Liver (tissue), 9 donors: ENCODE data around the gene ADAMTS6. TPM values are rescaled to one million over a fixed set of nuclear protein-coding genes. Genes with fewer than 3 reads are reported as not detected.

Experiments used
- DNase-seq: peaks from one replicate; pipeline ENCODE4 v3.0.0-alpha.2; 2017; ENCODE audit warnings: low spot score
- H3K27ac ChIP-seq, 2 donors: one replicate each; pipeline ENCODE4 v1.7.0; 2013; ENCODE audit warnings: inconsistent platforms in 2 of 2, low read length in 2 of 2, control low read depth in 1 of 2, low read depth in 1 of 2, mild to moderate bottlenecking in 1 of 2
- H3K27me3 ChIP-seq, 4 donors: one replicate each; pipeline versions ENCODE4 v1.6.1 to v1.7.0; 2013; ENCODE audit warnings: low read length in 3 of 4, inconsistent platforms in 1 of 4, mild to moderate bottlenecking in 1 of 4, moderate library complexity in 1 of 4; ENCODE audit not compliant: control insufficient read depth in 4 of 4, insufficient read depth in 4 of 4
- H3K36me3 ChIP-seq, 4 donors: one replicate each; pipeline versions ENCODE4 v1.6.1 to v1.7.0; 2013; ENCODE audit warnings: low read length in 3 of 4, mild to moderate bottlenecking in 3 of 4, low read depth in 1 of 4, moderate library complexity in 1 of 4; ENCODE audit not compliant: control insufficient read depth in 4 of 4, insufficient read depth in 3 of 4
- H3K4me1 ChIP-seq, 4 donors: one replicate each; pipeline versions ENCODE4 v1.6.1 to v1.7.0; 2013; ENCODE audit warnings: low read length in 3 of 4, mild to moderate bottlenecking in 3 of 4, moderate library complexity in 1 of 4; ENCODE audit not compliant: control insufficient read depth in 4 of 4, insufficient read depth in 4 of 4
- H3K4me3 ChIP-seq, 3 donors: one replicate each; pipeline versions ENCODE4 v1.6.1 to v1.7.0; 2013; ENCODE audit warnings: low read length in 3 of 3, control low read depth in 1 of 3, low read depth in 1 of 3, mild to moderate bottlenecking in 1 of 3
- H3K9ac ChIP-seq, 2 donors: one replicate each; pipeline ENCODE4 v1.7.0; 2013; ENCODE audit warnings: low read length in 2 of 2, mild to moderate bottlenecking in 2 of 2, moderate library complexity in 2 of 2, control low read depth in 1 of 2, low read depth in 1 of 2
- H3K9me3 ChIP-seq, 4 donors: one replicate each; pipeline versions ENCODE4 v1.6.1 to v1.7.0; 2013; ENCODE audit warnings: low read length in 3 of 4; ENCODE audit not compliant: control insufficient read depth in 4 of 4
- CTCF ChIP-seq: fragments of 150-350 bp; IDR thresholded peaks from 2 replicates; pipeline ENCODE4 v1.5.1; 2017; ENCODE audit warnings: improper control_type of control experiment, low read depth, low read length; ENCODE audit not compliant: missing input control
- EGR1 ChIP-seq, 2 donors: IDR thresholded peaks; 2 replicates each; pipeline ENCODE4 v1.6.1; 2016 to 2018; ENCODE audit warnings: antibody characterized with exemption in 2 of 2, low read depth in 2 of 2
- FOXA1 ChIP-seq: IDR thresholded peaks from 2 replicates; pipeline ENCODE4 v1.6.1; 2016; ENCODE audit warnings: antibody characterized with exemption
- FOXA2 ChIP-seq: IDR thresholded peaks from 2 replicates; pipeline ENCODE4 v1.6.1; 2016; ENCODE audit warnings: antibody characterized with exemption
- GABPA ChIP-seq, 2 donors: IDR thresholded peaks in 1 of 2; conservative IDR thresholded peaks in 1 of 2; 2 replicates each; pipeline ENCODE4 v1.6.1; 2016; ENCODE audit warnings: antibody characterized with exemption in 2 of 2, mild to moderate bottlenecking in 1 of 2, moderate library complexity in 1 of 2
- HNF4A ChIP-seq, 2 donors: conservative IDR thresholded peaks; 2 replicates each; pipeline ENCODE4 v1.6.1; 2016; ENCODE audit warnings: antibody characterized with exemption in 2 of 2, mild to moderate bottlenecking in 2 of 2
- HNF4G ChIP-seq: IDR thresholded peaks from 2 replicates; pipeline ENCODE4 v1.6.1; 2016; ENCODE audit warnings: antibody characterized with exemption
- JUND ChIP-seq, 2 donors: IDR thresholded peaks; 2 replicates each; pipeline ENCODE4 v1.6.1; 2016; ENCODE audit warnings: antibody characterized with exemption in 2 of 2
- MAX ChIP-seq: IDR thresholded peaks from 2 replicates; pipeline ENCODE4 v1.6.1; 2016; ENCODE audit warnings: antibody characterized with exemption
- RAD21 ChIP-seq, 2 donors: IDR thresholded peaks; 2 replicates each; pipeline ENCODE4 v1.6.1; 2016; ENCODE audit warnings: antibody characterized with exemption in 2 of 2, mild to moderate bottlenecking in 2 of 2
- SP1 ChIP-seq: IDR thresholded peaks from 2 replicates; pipeline ENCODE4 v1.6.1; 2018; ENCODE audit warnings: antibody characterized with exemption, mild to moderate bottlenecking
- TAF1 ChIP-seq: conservative IDR thresholded peaks from 2 replicates; pipeline ENCODE4 v1.6.1; 2016; ENCODE audit warnings: antibody characterized with exemption, mild to moderate bottlenecking
- YY1 ChIP-seq: IDR thresholded peaks from 2 replicates; pipeline ENCODE4 v1.6.1; 2016; ENCODE audit warnings: antibody characterized with exemption, mild to moderate bottlenecking
- WGBS: extraction: QIAGEN DNeasy Blood & Tissue Kit; methylation state at CpG from one replicate; pipeline ENCODE4 v1.1.7; 2013; 5-methylcytosine and 5-hydroxymethylcytosine counted together
- polyA plus RNA-seq, 2 donors: library from polyadenylated mRNA; stranded (reverse) in 1 of 2; unstranded in 1 of 2; fragments of 200-250 nt in 1 of 2; fragments of >200 nt in 1 of 2; fragmentation: Nextera tagmentation in 1 of 2; extraction: Ambion mirVana in 1 of 2; gene quantifications; one replicate each; pipeline versions ENCODE4 v1.2.1 to v1.2.3, GENCODE V29; 2013 to 2015
- total RNA-seq, 2 donors: library from RNA; depleted of rRNA; stranded (reverse); fragments of >200 nt; gene quantifications; one replicate each; pipeline ENCODE4 v1.2.3, GENCODE V29; 2014
- TF ChIP-seq, protein P1 (sequence below): IDR thresholded peaks from 2 replicates; pipeline ENCODE4 v1.6.1; 2016; ENCODE audit warnings: antibody characterized with exemption, mild to moderate bottlenecking
- TF ChIP-seq, protein P2 (sequence below): IDR thresholded peaks from 2 replicates; pipeline ENCODE4 v1.6.1; 2016; ENCODE audit warnings: antibody characterized with exemption
- TF ChIP-seq, protein P3 (sequence below): IDR thresholded peaks from 2 replicates; pipeline ENCODE4 v1.6.1; 2016; ENCODE audit warnings: antibody characterized with exemption
- donor health status: healthy.
- donor health status: healthy.
- donor health status: healthy.
- donor health status: healthy.
- donor health status: healthy.

ADAMTS6 gene
- total and polyA plus RNA-seq, 4 donors, result 0.06 to 2.0 (median 0.59) TPM

DNA sequence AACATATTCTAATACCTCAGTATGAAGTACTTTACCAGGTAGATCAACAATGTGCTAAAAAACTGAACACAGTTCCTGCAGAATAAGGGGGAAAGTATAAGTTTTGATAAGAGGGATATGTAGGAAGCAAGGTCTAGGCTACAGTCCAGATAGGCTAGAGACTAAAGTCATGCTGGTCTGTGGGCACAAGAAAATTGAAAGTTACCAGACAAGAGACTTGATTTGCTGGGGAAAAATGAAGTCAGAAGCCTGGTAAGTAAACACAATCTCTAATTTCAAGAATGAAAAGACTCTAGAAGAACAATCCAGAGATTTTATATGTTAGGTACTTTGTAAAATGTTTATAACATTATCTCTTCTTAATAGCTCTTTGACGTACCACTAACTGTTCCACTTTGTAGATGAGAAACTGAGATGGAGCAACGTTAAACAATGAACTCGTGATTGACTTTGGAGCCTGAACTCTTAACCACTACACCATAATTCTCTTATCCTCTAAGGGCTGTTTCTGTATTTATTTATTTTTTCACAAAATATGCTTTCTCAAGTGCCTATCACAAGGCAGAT, 19.5 kb downstream of the ADAMTS6 start:
- no peak for DNase-seq
- TF ChIP-seq YY1 (no peak), MAX (no peak), TAF1 (no peak), FOXA2 (no peak), HNF4G (no peak), HNF4A (conservative IDR thresholded peaks at IDR 0.05) (no peak), FOXA1 (no peak), SP1 (no peak)
- TF ChIP-seq, protein P1, sequence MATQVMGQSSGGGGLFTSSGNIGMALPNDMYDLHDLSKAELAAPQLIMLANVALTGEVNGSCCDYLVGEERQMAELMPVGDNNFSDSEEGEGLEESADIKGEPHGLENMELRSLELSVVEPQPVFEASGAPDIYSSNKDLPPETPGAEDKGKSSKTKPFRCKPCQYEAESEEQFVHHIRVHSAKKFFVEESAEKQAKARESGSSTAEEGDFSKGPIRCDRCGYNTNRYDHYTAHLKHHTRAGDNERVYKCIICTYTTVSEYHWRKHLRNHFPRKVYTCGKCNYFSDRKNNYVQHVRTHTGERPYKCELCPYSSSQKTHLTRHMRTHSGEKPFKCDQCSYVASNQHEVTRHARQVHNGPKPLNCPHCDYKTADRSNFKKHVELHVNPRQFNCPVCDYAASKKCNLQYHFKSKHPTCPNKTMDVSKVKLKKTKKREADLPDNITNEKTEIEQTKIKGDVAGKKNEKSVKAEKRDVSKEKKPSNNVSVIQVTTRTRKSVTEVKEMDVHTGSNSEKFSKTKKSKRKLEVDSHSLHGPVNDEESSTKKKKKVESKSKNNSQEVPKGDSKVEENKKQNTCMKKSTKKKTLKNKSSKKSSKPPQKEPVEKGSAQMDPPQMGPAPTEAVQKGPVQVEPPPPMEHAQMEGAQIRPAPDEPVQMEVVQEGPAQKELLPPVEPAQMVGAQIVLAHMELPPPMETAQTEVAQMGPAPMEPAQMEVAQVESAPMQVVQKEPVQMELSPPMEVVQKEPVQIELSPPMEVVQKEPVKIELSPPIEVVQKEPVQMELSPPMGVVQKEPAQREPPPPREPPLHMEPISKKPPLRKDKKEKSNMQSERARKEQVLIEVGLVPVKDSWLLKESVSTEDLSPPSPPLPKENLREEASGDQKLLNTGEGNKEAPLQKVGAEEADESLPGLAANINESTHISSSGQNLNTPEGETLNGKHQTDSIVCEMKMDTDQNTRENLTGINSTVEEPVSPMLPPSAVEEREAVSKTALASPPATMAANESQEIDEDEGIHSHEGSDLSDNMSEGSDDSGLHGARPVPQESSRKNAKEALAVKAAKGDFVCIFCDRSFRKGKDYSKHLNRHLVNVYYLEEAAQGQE, result no peak
- TF ChIP-seq, protein P2, sequence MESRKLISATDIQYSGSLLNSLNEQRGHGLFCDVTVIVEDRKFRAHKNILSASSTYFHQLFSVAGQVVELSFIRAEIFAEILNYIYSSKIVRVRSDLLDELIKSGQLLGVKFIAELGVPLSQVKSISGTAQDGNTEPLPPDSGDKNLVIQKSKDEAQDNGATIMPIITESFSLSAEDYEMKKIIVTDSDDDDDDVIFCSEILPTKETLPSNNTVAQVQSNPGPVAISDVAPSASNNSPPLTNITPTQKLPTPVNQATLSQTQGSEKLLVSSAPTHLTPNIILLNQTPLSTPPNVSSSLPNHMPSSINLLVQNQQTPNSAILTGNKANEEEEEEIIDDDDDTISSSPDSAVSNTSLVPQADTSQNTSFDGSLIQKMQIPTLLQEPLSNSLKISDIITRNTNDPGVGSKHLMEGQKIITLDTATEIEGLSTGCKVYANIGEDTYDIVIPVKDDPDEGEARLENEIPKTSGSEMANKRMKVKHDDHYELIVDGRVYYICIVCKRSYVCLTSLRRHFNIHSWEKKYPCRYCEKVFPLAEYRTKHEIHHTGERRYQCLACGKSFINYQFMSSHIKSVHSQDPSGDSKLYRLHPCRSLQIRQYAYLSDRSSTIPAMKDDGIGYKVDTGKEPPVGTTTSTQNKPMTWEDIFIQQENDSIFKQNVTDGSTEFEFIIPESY, result no peak
- TF ChIP-seq, protein P3, sequence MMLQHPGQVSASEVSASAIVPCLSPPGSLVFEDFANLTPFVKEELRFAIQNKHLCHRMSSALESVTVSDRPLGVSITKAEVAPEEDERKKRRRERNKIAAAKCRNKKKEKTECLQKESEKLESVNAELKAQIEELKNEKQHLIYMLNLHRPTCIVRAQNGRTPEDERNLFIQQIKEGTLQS, result no peak
- Histone ChIP-seq H3K9ac (no peak overlapping the region), H3K9me3 (no peaks in the 10 kb centered on the region), H3K27me3 (no peaks in the 10 kb centered on the region), H3K27ac (no peak overlapping the region), H3K36me3 (no peaks in the 10 kb centered on the region), H3K4me1 (no peaks in the 10 kb centered on the region), H3K4me3 (no peak overlapping the region)
- WGBS, result 87% methylated on average over 3 of the region's 3 CpGs

DNA sequence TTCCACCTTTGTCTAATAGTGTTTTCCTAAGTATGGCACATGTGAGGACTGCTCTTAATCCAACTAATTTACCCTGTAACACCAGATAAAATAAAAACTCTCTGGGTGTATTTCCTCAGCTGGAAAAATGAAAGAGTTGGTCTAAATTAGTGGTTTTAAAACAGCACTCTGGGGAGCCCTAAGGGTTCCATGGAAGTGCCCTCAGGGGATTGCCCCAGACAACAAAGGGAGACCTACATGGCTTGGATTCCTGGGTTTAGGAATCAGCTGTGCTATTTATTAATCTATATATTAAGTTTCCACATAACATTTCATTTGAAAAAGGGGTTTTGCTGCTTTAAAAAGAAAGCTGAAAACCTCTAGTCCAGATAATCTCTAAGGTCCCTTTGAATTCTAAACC, 20.2 kb downstream of the ADAMTS6 start:
- DNase-seq, result no peak
- Histone ChIP-seq H3K9ac (no peak overlapping the region), H3K27ac (no peak overlapping the region), H3K4me1 (no peaks in the 10 kb centered on the region), H3K9me3 (no peaks in the 10 kb centered on the region), H3K4me3 (no peak overlapping the region), H3K27me3 (no peaks in the 10 kb centered on the region), H3K36me3 (no peaks in the 10 kb centered on the region)
- TF ChIP-seq GABPA (IDR thresholded peaks at IDR 0.05 in 1 of 2, conservative IDR thresholded peaks at IDR 0.05 in 1 of 2), result no peak
- TF ChIP-seq JUND (IDR thresholded peaks at IDR 0.05), result no peak
- TF ChIP-seq SP1, result no peak
- no peak for TF ChIP-seq EGR1 (IDR thresholded peaks at IDR 0.05; ENCODE audit: low read depth in 2 of 2)
- TF ChIP-seq CTCF, result no peak
- no peak for TF ChIP-seq RAD21 (IDR thresholded peaks at IDR 0.05)
- no peak for TF ChIP-seq HNF4G
- TF ChIP-seq, protein P3, result no peak
- TF ChIP-seq HNF4A (conservative IDR thresholded peaks at IDR 0.05), result no peak
